HG03565 (cell line): Measurements from ENCODE around the gene PJA1.

Experiments used
- ATAC-seq: cut with Tn5 transposase; IDR thresholded peaks from one replicate; pipeline ENCODE4 v1.9.1; 2021; ENCODE audit warnings: mild to moderate bottlenecking, moderate library complexity; ENCODE audit not compliant: unreplicated experiment

The PJA1 gene

DNA sequence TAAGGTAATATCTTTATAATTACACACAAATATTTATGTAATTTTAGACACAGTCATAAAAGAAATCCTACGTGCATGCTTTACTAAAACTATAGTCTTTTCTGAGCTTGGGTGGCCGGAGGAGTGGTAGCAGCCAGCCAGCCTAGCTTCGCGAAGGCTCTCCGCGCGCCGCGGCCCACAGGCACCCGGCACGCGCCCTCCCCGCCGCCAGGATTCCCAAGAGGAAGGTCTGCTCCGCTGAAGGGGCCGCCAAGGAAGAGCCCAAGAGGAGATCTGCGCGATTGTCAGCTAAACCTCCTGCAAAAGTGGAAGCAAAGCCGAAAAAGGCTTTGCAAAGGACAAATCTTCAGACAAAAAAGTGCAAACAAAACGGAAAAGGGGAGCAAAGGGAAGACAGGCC lies 8.7 kb upstream of the PJA1 start:
- no peak for ATAC-seq

DNA sequence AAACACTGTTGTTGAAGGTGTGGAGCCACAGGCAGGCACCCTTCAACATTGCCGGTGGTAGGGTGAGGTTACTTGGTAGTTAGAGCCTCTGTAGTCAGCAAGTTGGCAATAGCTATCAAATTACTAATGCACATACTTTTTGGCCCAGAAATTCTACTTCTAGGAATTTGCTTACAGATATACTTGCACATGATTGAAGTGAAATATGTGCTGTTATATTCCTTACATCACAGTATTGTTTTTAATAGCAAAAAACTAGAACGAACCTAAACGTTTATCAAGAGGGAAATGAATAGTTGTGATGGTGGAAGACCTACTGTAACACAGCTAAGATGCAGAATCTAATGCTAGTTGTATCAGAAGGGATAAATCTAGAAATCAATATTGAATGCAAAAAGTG lies 7.7 kb upstream of the PJA1 start:
- no peak for ATAC-seq

DNA sequence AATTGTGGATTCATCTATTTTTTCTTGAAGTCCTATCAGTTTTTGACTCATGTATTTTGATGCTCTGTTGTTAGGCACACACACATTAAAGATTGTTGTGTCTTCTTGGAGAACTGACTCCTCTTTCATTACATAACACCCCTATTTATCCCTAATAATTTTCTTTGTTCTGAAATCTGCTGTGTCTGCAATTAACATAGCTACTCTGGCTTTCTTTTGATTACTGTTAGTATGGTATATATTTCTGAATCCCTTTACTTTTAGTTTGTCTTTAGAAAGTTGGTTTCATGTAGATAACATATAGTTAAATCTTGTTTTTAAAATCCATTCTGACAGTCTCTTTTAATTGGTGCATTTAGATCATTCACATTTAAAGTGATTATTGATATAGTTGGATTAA lies 5.1 kb upstream of the PJA1 start:
- no peak for ATAC-seq

DNA sequence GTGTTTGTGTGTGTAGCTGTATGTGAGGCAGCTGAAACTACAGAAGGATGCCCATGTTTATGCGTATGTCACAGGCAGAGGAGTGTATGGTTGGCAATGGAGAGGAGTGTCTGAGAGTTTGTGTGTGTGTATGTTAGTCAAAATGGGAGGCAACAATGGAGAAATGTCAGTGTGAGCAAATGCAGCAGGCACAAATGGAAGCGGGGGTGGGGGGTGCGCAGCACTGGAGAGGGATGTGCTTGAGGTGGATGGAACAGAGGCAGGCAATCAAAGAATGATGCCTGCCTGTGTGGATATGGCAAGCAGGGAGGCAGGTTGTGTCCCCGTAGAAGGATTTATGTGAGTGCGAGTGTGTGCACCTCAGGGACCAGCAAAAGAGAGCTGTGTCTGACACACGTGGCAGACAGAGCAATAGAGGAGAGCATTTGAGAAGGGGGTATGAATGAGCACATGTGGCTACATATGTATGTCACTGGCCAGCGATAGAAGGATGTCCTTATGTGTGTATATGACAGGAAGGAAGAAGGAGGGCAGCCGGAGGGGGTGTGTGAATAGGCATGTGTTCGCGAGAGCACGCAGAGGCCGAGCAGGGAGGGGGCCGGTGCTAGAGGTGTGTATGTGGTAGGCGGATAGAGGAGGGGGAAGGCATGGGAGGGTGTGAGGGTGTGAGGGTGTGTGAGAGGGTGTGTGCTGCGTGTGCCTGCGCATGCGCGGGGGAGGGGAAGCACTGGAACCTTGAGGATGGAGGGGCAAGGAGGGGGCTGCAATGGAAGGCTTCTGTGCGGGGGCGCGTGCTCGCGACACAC lies 1.1 kb downstream of the PJA1 start:
- ATAC-seq: peak; percentile 44

DNA sequence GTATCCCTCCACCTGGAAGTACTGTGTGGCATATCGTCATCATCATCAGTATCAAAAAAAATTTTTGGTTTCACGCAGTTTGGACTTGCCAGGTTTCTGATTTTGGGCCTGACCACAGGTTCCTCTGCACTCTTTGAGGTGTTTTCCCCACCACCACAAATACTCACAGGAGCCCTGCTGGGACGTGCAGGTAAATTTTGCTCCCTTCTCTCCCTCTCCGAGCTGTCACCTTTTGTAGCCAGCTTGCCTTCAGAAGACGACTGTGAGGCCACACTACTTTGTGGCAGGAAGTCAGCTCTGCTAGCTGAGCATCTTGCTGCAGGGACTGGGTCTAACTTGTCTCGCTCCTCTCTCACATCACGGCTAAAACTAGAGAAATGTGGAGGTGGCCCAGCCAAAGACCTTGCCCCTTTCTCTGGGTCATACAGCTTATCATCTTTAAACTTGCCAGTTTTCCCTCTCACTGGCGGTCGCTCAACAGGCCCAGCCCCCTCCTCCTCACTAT lies 2.8 kb downstream of the PJA1 start:
- ATAC-seq: no peak

DNA sequence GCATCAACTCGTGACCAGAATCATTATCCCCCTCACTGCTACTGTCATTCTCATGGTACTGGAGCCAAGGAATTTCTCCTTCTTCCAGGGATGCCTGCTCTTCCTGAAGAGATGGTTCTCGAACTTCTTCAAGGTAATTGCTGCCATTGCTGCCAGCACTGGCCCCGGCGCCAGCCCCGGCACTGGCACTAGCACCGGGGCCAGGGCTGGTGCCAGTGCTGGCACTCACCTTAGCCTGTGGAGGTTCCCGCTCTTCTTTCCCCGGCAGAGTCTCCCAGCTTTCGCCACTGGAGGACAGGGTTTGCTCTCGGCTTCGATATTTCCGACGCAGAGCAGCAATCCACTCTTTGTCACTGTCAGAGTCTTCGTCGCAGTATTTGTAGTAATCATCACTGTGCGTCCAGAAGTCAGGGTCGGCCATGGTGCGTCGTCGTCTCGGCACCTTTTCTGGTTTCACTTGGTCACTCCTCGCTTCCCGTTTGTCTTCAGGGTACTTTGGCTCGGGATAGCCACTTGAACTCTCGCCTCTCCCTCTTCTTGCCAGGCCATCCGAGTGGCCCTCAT lies 3.4 kb downstream of the PJA1 start:
- ATAC-seq: no peak

DNA sequence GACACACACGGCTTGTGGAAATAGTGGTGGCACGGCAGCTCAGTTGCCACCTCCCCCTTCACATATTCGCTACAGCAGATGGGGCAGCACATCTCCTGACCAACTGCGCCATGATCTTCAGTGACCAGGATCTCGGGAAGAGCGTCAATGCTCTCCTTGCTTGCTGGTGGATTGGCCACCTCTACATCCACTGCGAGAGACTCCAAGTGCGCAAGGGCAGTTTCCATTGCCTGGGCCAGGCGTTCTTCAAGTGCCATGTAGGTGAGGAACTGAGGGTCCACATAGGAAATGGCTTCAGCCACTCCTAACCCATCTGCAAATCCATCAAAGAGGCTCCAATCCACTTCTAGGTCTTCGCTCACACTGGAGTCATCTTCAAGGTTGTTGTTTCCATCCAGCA lies 3.9 kb downstream of the PJA1 start:
- ATAC-seq: no peak

DNA sequence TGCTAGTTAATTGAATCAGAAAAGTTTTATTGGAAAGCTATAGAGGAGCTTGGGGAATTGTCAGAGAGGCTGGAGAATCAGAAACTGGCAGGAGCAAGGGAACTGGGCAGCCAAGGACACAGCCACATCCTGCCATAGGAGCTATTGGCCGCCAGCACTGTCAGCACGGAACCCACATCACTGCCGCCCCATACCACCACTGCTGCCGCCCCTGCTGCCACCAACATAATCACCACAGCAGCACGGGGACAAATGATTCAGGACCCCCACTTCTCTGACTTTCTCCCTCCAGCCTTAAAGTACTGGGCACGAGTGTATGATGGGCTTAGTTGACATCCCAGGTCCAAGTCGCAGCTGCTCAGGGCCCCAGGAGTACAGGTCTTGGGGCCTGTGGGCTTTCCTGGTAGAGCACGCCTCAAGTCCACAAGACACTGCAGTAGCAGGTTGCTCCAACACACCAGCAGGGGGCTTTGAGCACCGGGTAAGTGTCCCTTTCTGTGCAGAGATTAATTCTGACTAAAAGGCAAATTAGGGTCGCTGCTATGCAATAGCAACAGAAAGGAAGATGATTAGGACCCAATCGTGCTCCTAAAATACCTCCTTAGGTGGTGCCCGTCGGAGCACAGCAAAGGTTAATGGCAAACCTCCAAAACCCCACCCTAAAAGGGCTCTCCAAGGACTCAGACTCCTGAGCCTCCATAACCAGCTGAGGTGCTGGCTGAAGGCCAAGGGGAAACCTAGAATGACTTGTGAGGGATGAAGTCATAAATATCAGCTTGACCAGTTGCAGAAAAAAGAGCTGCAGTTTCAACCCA lies 6.9 kb downstream of the PJA1 start:
- peak; percentile 84 for ATAC-seq

DNA sequence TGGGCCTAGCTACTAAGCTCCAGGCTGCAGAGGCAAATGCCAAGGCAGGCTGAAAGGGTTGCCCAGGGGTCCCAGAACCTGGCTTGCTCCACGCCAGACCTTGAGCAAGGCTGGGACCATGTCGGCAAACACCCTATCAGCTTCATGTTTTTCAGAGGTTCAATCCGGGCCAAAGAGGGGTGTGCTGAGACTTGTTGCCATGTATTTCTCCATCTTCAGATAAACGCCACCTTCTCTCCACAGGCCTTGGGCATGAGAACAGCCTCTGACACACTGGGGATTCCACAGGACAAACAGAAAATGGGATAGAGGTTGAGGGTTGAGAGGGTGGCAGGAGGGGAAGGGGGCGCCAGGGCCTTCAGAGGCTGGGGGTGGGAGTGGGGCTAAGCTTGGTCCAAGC lies 8.6 kb downstream of the PJA1 start:
- no peak for ATAC-seq

DNA sequence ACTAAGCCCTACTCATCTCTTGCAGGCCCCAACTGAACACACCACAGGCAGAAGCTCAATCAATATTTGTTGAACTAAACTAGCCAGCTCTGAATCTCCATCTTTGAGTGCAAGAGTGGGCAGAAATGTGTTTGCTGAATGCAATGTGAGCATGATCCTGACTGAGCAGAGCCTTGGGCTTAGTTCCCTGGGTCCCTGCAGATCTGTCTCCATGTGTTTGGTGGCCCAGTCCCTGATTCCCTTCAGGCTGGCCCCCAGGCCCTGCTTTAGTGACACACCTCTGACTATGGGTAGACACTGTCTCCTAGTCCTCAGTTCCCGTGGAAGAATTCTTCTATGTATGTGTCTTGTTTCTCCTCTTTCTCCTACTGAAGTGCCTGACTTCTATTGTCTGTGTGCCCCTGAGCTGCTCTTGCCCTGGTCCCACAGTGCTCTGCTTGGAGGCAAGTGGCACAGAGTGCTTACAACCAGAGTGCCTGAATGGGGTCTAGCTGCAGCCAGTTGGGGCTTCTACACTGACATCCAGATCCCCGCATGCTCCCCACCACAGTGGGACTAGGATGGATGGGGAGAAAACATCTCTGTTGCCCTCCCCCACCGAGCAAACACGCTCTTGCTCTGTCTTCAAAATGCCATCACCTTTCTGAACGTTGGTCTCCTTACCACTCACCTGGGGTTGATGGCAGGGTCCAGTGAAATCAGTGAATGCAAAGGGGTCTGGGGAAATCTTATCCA lies 9.3 kb downstream of the PJA1 start:
- ATAC-seq: no peak

DNA sequence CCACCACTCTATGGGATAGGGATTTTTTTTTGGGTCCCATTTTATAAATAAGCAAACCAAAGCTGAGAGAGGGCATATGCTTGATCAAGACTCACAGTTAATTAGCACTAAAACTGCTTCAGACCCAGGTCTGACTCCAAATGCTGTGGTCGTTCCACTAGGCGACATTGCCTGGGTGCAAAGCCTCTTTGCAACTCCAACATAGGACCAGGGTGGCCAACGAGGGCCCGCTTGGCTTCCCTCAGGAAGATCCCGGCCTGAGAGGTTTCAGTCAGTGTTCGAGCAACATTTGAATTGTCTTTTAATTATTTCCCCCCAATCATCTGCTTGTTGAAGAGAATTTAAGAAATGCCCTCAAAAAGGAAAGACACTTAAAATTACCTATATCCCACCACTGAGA lies 11.2 kb downstream of the PJA1 start:
- ATAC-seq: no peak

DNA sequence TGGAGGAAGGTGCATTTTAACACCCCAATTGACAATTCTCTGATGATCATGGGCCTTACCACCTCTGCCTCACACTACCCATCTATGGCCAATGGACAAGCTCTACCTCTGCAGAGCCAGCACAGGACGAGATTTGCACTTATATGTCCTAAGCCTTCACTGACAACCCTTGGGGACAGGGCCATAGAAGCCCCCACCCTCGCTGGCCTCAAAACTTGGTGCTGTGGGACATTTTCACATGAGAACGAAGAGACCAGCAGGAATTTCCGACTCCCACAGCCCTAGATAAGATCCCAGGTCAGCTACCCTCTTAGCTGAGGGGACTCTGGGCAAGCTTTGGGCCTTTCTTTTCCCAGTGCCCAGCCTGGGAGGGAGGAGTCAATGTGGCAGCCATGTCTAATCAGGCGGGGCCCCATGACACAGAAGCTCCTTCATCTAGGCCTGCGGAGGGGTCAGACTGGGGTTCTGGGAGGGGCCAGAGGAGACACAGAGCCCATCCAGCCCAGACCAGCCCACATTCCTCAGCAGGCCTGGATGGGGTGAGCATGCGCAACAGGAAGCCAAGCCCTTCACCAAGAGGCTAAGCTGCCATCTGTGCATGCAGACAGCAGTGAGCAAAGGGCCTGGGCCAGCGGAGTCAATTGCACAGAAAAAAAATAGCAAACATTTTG lies 12.1 kb downstream of the PJA1 start:
- ATAC-seq: no peak

DNA sequence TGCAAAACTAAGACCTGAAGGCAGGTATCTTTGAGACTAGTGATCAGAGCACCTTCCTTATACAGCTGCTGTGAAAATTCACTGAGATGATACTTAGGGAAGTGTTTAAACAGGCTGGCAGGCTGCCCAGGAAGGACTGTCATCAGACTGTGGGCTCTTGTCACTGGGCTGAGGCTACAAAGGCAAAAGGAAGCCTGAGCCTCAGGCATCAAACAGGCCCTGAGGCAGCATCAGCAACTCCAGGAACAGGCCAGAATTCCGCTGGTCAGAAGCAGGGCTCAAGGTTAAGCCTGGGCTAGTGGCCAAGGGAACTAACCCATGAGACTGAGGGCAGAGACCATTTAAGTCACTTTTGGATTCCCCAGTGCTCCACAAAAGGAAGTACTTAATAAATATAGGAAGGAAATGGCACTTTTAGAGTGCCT lies 12.8 kb downstream of the PJA1 start:
- ATAC-seq: no peak

DNA sequence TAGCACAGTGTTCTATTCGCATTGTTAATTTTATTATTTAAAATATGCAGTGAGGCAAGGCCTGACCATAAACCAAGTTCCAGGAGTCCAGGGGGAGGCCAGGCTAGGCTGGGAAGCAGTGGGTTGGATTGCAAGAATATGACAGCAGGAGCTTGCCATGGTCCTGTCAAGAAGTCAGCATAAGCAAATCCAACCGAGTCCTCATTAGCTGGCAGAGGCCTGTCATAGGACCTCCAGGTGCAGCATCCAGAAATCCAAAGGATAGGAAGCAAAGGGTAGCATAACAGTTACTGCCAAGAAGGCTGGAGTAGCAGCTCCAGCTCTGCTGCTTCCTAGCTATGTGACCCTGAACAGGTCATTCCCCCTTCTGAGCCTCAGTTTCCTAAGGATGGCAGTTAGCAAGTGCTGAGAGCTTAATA lies 13.4 kb downstream of the PJA1 start:
- no peak for ATAC-seq

DNA sequence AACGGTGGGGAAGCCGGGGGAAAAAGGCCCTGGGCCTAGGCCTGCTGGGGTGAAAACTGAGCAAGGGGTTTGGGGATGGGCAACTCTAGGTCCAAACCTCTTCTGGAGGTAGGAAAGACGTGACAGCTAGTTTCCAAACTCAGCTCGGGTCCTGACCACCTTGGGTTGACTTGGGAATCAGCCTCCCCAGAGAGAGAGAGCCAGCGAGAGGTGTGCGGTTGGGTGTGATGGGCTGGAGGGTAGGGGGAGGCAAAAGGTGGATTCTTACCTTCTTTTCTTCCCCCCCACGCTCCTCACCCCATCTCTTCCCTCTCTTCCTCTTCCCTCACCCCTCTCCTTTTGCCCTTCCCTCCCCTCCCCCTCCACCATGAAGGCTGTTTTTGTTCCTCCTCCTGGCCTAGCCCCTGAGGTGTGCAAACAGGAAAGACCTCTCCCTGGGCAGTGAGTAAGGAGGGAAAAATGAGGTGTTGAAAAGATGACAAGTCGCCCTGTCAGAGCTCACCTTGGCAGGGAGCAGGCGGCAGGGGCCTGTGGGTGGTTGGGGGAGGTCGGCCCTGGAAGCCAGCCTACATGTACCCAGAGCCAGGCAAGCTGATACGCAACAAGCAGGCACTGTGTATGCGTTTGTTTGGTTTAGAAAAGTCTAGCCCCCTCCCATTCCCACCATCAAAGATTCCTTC lies 14.8 kb downstream of the PJA1 start:
- ATAC-seq: no peak

DNA sequence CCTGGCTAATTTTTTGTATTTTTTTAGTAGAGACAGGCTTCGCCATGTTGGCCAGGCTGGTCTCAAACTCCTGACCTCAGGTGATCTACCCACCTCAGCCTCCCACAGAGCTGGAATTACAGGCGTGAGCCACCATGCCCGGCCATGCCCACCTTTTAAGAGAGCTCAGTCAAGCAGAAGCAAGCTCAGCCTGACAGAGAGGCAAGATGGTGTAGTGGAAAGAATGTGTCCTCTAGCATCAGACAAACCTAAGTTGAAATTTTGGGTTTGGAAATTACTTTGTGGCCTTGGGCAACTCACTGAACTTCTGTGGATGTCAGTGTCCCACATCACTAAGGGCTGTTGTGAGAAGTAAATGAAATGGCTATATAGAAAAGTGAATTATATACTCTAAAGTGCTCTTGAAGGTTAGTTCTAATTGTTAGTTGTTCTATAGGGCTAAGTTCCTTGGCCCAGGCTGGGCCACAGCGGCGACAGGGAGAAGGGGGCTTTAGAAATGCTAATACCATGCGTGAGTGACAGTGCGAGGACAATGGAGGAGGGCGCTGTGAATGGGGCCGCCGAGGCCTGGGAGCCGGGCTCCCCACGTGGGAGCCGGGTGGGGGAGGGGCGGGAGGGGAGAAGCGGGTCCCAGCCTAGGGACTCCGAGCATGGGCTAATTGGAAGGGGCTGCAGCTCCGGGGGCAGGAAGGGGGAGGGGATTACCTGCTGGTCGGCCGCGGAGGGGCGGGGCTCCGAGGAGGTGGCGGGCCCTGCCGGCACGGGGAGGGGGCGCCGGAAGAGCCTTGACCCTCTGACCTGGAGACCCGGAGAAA lies 15.6 kb downstream of the PJA1 start:
- no peak for ATAC-seq

DNA sequence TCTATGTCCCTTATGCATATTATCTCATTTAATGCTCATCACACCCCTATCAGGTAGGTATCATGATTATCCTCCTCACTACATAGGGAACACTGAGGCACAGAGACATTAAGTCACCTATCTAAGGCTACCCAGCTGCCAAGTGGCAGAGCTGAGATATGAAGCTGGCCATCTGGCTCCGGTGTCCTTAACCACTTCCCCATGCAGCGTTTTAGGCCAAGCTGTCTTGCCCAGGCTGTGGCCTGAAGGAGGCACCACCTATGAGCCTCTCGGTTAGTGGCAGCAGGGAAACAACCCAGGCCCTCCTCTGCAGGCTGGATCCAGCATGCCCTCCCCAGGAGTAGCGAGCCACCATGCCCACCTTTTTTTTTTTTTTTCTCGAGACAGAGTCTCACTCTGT lies 16.3 kb downstream of the PJA1 start:
- ATAC-seq: no peak

DNA sequence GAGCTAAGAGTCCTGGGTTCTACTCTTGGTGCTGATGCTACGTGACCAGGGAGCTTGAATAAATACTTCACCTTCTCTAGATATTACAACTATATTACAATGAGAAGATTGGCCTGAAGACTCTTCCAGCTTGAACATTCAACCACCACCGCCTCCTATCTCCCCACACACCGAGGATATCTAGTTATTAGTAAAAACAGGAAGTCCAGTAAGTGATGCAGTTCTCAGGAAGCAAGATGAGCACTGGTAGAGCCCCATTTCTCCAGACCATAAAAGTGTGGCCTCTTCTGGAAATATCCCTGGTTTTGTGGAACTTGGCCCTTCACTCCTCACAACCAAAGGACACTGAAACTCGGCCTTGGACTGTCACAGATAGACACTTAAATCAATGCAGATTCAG lies 18.5 kb downstream of the PJA1 start:
- ATAC-seq: no peak

DNA sequence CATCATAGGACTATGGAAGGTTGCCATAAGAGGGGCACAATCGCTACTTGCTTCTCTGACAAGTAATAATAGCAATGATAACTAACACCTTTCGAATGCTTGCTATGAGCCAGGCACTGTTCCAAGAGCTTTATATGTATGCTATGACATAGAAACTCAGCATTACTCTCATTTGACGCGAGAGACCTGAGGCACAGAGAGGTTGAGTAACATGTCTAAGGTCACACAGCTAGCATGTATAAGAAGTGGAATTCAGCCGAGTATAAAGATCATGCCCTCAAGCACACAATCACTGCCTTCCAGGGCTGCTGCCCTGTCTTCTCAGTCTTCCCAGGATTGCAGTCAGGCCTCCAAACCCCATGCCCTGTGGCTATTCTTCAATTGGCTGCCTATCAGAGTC lies 19.5 kb downstream of the PJA1 start:
- ATAC-seq: no peak
